Body of pancreas (tissue), 4 donors: ENCODE results near the gene KIF6.
"Not testable (repeated sequence)": the region's sequence is repeated elsewhere in the genome, so short reads cannot be mapped to it uniquely, and the experiment has no call there.

Experiments used
- CTCF ChIP-seq, 7 experiments: fragments of 450-650 bp in 4 of 7; fragments of 200-600 bp in 3 of 7; sonication (generic) in 3 of 7; IDR thresholded peaks; one replicate each; pipeline ENCODE4 v1.5.1; 2016 to 2019; ENCODE audit warnings: antibody characterized with exemption in 7 of 7
- POLR2A ChIP-seq, 3 donors: fragments of 450-650 bp; IDR thresholded peaks; one replicate each; pipeline ENCODE4 v1.6.1; 2016; ENCODE audit warnings: antibody characterized with exemption in 3 of 3, mild to moderate bottlenecking in 2 of 3

DNA sequence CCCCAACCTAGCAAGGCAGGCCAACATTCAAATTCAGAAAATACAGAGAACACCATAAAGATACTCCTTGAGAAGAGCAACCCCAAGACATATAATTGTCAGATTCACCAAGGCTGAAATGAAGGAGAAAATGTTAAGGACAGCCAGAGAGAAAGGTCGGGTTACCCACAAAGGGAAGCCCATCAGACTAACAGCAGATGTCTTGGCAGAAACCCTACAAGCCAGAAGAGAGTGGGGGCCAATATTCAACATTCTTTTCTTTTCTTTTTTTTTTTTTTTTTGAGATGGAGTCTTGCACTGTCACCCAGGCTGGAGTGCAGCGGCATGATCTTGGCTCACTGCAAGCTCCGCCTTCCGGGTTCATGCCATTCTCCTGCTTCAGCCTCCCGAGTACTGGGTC, 215.4 kb downstream of the KIF6 start:
- TF ChIP-seq CTCF, POLR2A (IDR thresholded peaks at IDR 0.05): not testable (repeated sequence)
